T-helper 1 cell treated with Interleukin-12 subunit alpha and Interleukin-12 subunit beta and Interleukin-4 antibody, amounts not matched to agents 30 μg/mL and 1 μg/mL, for 36 hours (primary cell): Measurements from ENCODE around the gene RBKS.

Source experiments
- H3K27ac Mint-ChIP-seq: one replicate; pipeline ENCODE4 v1.8.0; 2021; ENCODE audit warnings: mild to moderate bottlenecking, mixed read lengths
- H3K27me3 Mint-ChIP-seq: one replicate; pipeline ENCODE4 v1.8.0; 2021; ENCODE audit warnings: low read depth, mixed read lengths
- H3K36me3 Mint-ChIP-seq: one replicate; pipeline ENCODE4 v1.8.0; 2021; ENCODE audit warnings: low read depth, mixed read lengths
- H3K4me1 Mint-ChIP-seq: one replicate; pipeline ENCODE4 v1.8.0; 2021; ENCODE audit warnings: low read depth, mixed read lengths
- H3K4me3 Mint-ChIP-seq: one replicate; pipeline ENCODE4 v1.8.0; 2021; ENCODE audit warnings: mild to moderate bottlenecking, moderate library complexity, mixed read lengths
- H3K9me3 Mint-ChIP-seq: one replicate; pipeline ENCODE4 v1.8.0; 2021; ENCODE audit warnings: mixed read lengths

The RBKS gene

DNA sequence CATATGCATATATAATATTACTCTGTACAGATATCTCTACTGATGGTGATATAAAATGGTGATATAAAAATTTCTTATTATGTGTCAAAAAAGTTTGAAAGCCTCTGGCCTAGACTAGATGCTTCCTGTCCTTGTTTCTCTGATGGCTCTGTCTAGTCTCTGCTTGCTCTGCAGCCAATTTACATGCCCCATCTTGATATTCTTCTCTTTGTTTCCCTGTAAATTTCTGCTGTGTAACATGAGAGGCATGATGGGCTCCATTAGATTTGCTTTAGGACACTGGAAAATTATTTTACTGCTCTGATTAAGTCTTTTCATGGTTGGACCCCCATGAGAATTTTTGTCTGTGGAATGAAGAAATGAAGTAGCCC is 24.6 kb upstream of the RBKS start:
- H3K4me3 Mint-ChIP-seq, result no peak overlapping the region
- no peak overlapping the region for H3K27ac Mint-ChIP-seq
- peaks cover 14% of the 10 kb centered on the region for H3K36me3 Mint-ChIP-seq
- H3K27me3 Mint-ChIP-seq, result no peaks in the 10 kb centered on the region
- H3K4me1 Mint-ChIP-seq, result peaks cover 6% of the 10 kb centered on the region
- no peaks in the 10 kb centered on the region for H3K9me3 Mint-ChIP-seq

DNA sequence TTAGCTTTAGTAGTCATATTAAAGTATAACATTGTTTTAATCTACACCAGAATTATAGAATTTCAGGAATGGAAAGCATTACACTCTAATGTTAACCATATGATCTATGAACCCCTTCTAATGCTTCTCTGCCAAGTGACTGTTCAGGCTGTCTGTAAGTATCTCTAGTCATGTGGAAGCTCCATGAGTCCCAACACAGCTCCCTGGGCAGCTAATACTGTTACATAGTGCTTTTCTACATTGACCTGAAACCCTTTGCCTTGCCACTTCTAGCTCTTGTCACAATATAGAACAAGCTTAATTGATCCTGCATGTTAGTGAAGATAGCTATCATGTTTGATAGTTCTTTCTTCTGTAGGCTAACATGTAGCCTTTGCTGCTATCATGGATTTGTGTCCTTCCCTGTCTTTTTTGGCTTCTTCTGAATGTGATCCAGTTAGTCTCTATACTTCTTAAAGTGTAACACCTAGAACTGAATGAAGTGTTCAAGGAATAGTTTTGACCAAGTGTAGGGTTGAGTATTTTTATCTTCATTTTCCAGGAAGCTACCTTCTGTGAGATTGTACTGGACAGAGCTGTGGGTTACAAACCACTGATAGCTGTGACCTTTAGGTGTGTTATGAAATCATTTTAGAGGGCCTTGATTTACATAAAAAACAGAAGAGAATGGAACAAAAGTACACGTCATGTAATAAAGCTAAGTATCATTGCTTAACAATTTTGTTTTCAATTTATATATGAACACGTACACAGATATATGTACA is 24.0 kb upstream of the RBKS start:
- H3K4me1 Mint-ChIP-seq, result peaks cover 10% of the 10 kb centered on the region
- no peak overlapping the region for H3K4me3 Mint-ChIP-seq
- H3K9me3 Mint-ChIP-seq, result no peaks in the 10 kb centered on the region
- peaks cover 18% of the 10 kb centered on the region for H3K36me3 Mint-ChIP-seq
- H3K27me3 Mint-ChIP-seq, result no peaks in the 10 kb centered on the region
- peak overlapping the region; percentile 17 for H3K27ac Mint-ChIP-seq

DNA sequence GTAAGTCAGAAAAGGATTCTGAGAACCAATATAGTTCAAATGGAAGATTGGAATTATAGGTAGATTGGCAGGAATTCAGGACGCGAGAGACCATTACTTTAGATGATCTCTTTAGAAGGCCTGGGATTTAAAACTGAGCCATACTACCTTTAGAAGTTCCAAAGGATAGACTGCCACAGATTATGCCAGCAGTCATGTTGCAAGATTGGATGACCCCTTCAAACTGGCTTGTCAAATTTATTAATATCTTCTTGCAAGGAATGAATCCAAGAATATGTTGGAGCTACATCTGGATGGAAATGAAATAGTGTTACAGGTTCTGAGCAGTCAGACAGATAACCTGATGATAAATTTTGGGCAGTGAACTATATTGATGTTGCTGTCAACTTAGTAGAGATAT is 22.3 kb upstream of the RBKS start:
- H3K27ac Mint-ChIP-seq, result no peak overlapping the region
- peaks cover 23% of the 10 kb centered on the region for H3K36me3 Mint-ChIP-seq
- peaks cover 17% of the 10 kb centered on the region for H3K4me1 Mint-ChIP-seq
- H3K9me3 Mint-ChIP-seq, result no peaks in the 10 kb centered on the region
- H3K27me3 Mint-ChIP-seq, result no peaks in the 10 kb centered on the region
- H3K4me3 Mint-ChIP-seq, result no peak overlapping the region

DNA sequence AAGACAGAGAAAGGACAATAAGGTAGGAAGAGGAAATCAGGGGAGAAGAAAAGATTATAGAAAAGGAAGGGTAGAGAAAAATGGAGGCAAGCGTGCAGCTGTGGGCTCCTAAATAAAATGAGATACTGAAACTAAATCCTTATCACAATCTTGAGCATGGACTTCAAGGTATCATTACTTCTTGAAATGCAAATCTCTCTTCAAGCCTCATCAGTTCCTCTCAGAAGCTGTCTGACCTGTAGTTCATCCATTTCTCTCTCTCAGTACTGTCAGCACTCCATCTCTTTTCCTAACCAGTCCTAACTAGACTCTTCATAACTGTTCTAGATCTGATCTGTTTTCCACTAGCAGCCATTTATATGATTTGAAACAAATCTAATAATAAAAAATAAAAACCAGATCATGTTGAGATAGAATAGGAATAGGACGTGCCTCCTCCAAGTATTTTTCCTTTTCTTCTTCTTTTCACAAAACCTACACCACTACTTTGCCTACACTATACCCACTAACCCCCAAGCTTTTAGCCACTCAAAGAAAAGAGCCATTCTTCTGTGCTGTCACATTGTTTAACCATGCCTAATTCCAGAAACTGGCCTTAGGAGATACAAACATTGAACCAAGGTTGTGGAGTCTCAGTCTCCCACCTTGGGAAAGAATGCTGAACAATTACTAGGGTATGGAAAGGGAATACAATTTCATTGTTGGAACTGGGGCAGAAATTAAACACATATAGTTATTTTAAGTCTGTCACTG is 21.4 kb upstream of the RBKS start:
- peaks cover 24% of the 10 kb centered on the region for H3K36me3 Mint-ChIP-seq
- H3K4me3 Mint-ChIP-seq, result no peak overlapping the region
- H3K27ac Mint-ChIP-seq, result no peak overlapping the region
- no peaks in the 10 kb centered on the region for H3K27me3 Mint-ChIP-seq
- H3K9me3 Mint-ChIP-seq, result no peaks in the 10 kb centered on the region
- H3K4me1 Mint-ChIP-seq, result peaks cover 17% of the 10 kb centered on the region

DNA sequence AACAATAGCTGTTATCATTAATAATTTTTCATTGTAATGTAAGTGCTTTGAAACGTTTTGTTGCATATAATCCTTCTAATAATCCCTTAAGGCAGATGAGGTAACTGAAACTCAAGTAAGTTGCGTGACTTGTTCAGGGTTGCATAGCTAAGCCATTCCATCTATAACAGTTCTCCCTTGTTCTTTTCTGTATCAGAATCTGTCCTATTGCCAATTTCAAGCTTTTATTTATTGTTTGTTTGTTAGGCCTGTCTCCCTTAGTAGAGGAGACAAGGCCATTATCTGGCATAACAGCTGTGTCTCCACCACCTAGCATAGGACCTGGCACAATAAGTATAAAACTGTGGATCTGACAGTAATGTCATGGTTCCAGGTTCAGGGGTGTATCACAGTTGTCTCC is 19.7 kb upstream of the RBKS start:
- no peak overlapping the region for H3K27ac Mint-ChIP-seq
- H3K9me3 Mint-ChIP-seq, result no peaks in the 10 kb centered on the region
- peaks cover 20% of the 10 kb centered on the region for H3K4me1 Mint-ChIP-seq
- no peaks in the 10 kb centered on the region for H3K27me3 Mint-ChIP-seq
- H3K36me3 Mint-ChIP-seq, result peaks cover 33% of the 10 kb centered on the region
- H3K4me3 Mint-ChIP-seq, result no peak overlapping the region

DNA sequence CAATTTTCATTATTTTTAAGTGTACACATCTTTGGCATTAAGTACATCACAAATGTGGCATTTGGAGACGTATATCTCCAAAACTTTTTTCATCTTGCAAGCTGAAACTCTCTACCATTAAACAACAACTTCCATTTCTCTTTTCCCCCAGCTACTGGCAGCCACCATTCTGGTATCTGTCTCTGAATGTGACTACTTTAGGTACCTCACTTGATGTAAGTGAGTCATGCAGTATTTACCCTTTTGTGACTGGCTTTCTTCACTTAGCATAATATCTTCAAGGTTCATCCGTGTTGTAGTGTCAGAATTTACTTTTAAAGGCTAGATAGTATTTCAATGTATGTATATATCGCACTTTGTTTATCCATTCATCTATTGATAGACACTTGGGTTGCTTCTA is 17.4 kb upstream of the RBKS start:
- no peak overlapping the region for H3K27ac Mint-ChIP-seq

DNA sequence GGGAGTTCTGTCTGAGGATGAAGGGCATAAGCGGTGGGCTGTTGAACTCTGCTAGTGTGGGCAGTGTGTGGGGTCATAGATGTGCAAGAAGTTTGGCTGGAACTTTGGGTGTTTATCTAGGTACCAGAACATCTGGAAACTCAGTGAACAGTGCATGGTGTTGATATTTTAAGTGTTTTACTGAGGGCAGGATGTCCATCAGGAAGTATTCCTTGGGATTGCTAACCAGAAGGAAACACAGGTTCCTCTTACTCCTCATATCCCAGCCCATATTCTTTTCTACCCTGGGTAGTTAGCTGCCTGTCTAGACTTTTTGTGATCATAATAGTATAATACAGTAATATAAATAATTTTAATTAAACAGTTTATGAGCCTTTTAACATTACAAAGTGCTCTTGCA is 15.9 kb upstream of the RBKS start:
- Mint-ChIP-seq H3K4me1 (peaks cover 32% of the 10 kb centered on the region), H3K27ac (no peak overlapping the region)

More for the DNA sequence above, 17.4 kb upstream of the RBKS start:
- H3K4me3 Mint-ChIP-seq, result no peak overlapping the region
- H3K36me3 Mint-ChIP-seq, result peaks cover 47% of the 10 kb centered on the region
- no peaks in the 10 kb centered on the region for H3K27me3 Mint-ChIP-seq
- H3K9me3 Mint-ChIP-seq, result no peaks in the 10 kb centered on the region
- H3K4me1 Mint-ChIP-seq, result peaks cover 29% of the 10 kb centered on the region

DNA sequence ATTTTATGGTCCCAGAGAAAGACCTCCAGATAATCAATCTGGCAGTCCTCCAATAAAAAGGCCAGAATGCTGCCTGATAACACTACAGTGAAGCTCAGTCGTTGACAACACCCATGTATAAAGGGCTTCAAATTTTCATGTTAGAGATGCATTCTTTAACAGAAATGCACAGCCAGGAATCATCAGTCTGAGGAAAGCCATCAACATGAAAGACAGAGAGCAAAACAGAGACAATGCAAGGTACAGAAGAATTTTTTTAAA is 14.1 kb upstream of the RBKS start:
- Mint-ChIP-seq H3K9me3 (no peaks in the 10 kb centered on the region), H3K27ac (no peak overlapping the region), H3K4me3 (no peak overlapping the region), H3K36me3 (peaks cover 41% of the 10 kb centered on the region), H3K4me1 (peaks cover 29% of the 10 kb centered on the region), H3K27me3 (no peaks in the 10 kb centered on the region)

More for the DNA sequence above, 15.9 kb upstream of the RBKS start:
- H3K4me3 Mint-ChIP-seq, result no peak overlapping the region
- H3K36me3 Mint-ChIP-seq, result peaks cover 49% of the 10 kb centered on the region
- no peaks in the 10 kb centered on the region for H3K9me3 Mint-ChIP-seq
- no peaks in the 10 kb centered on the region for H3K27me3 Mint-ChIP-seq

DNA sequence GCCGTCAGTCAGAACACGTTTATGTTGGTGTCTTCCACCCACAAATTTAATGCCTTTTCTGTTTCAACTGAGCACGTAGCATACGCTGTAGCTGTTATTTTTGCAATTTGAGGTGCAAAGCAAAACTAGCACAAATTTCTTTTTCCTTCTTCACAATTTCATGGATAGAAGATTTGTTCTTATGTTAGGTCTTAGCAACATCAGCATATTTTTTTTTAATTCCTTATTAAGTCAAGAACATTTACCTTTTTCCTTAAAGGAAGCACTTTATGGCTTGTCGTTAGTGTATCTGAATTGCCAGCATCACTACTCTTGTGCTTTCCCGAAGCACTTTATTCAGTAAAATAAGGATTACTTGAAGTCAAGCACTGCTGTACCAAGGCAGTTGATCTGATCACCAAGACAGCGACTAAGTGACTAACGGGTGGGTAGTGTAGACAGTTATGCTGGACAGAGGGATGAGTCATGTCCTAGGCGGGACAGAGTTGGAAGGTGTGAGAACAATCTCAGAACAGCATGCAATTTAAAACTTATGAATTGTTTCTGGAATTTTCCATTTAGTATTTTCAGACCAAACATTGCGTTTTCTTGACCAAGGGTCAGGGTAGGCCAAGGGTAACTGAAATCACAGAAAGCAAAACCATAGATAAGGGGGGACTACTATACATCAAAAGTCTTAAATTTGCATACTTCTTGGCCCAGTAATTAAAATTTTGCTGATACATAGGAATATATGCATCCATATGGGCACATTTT is 13.6 kb upstream of the RBKS start:
- Mint-ChIP-seq H3K4me3 (no peak overlapping the region), H3K36me3 (peaks cover 39% of the 10 kb centered on the region), H3K27ac (no peak overlapping the region), H3K27me3 (no peaks in the 10 kb centered on the region), H3K4me1 (peaks cover 27% of the 10 kb centered on the region), H3K9me3 (no peaks in the 10 kb centered on the region)

DNA sequence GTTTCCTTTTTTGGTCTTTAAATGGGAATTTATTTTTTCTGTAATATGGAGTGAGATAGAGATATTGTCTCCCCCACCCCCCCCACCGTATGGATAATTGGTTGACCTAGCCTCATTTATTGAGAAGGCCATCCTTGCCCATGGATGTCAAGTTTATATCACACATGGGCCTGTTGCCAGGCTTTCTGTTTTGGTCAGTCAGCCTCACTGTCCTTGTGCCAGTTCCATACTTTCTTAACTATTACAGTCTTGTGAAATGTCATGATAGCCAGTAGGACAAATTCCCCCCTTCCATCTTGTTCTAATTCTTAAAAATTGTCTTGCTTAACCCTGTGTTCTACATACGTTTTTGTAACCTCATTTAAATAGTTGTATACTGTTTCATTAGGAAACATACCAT is 12.8 kb upstream of the RBKS start:
- Mint-ChIP-seq H3K27me3 (no peaks in the 10 kb centered on the region), H3K4me1 (peaks cover 29% of the 10 kb centered on the region), H3K9me3 (no peaks in the 10 kb centered on the region), H3K27ac (no peak overlapping the region), H3K36me3 (peaks cover 42% of the 10 kb centered on the region), H3K4me3 (no peak overlapping the region)

DNA sequence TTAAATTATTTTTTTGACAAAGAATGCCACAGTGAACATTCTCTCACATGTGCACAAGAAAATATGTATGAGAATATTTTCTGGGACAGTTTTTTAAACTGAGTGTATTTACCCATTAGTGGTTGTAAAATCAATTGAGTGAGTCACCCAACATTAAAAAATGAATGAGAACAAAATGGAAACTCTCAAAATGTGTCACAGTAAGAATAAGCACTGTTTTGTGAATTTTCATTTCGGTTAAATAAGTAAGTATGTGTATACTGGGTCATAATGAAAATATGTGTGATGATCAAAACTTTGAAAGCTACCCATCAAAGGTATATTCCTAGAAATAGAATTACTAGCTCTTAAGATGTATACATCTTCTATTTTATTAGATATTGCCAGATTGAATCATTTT is 11.9 kb upstream of the RBKS start:
- Mint-ChIP-seq H3K4me3 (no peak overlapping the region), H3K9me3 (no peaks in the 10 kb centered on the region), H3K4me1 (peaks cover 35% of the 10 kb centered on the region), H3K36me3 (peaks cover 47% of the 10 kb centered on the region), H3K27me3 (no peaks in the 10 kb centered on the region), H3K27ac (no peak overlapping the region)

DNA sequence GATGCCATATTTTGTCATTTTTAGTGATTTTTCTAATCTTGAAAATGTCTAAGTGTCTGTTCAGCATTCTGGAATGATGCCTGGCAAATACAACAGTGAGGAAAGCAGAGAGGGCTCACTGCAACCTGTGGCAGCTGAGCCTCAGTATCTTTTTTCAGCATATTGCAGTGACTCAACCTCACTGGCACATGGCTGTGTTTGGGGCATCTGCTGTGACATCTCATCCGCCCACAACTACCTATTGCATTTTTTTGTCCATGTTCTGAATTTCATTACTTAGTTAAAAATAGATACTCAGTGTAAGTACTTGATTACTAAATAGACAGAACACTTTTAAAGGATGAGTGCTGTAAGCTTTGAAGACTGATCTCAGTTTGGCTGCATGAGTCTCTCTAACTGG is 11.0 kb upstream of the RBKS start:
- no peak overlapping the region for H3K4me3 Mint-ChIP-seq
- H3K27ac Mint-ChIP-seq, result no peak overlapping the region
- H3K36me3 Mint-ChIP-seq, result peaks cover 52% of the 10 kb centered on the region
- H3K27me3 Mint-ChIP-seq, result no peaks in the 10 kb centered on the region
- no peaks in the 10 kb centered on the region for H3K9me3 Mint-ChIP-seq
- peaks cover 38% of the 10 kb centered on the region for H3K4me1 Mint-ChIP-seq

DNA sequence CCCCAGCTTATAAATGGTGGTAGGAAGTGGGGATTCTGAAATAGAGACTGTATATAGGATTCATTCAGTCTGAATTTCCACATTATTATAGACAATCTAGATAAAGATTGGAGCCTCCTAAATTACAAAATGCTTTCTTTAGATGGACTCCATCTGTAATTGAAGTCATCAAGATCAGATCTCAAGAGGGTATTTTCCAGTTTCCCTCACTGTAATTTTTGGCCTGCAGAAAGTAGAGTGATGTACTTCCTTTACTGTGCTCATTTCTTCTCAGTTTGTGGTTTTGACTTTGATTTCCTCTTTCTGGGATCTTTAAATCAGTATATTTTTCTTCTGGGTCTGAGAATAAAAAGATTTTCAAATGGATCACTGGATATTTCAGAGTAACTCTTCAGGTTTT is 7.5 kb upstream of the RBKS start:
- H3K4me1 Mint-ChIP-seq, result peaks cover 32% of the 10 kb centered on the region
- H3K9me3 Mint-ChIP-seq, result no peaks in the 10 kb centered on the region
- H3K4me3 Mint-ChIP-seq, result peak overlapping the region; percentile 12
- peaks cover 51% of the 10 kb centered on the region for H3K36me3 Mint-ChIP-seq
- H3K27me3 Mint-ChIP-seq, result no peaks in the 10 kb centered on the region
- H3K27ac Mint-ChIP-seq, result peak overlapping the region; percentile 57

DNA sequence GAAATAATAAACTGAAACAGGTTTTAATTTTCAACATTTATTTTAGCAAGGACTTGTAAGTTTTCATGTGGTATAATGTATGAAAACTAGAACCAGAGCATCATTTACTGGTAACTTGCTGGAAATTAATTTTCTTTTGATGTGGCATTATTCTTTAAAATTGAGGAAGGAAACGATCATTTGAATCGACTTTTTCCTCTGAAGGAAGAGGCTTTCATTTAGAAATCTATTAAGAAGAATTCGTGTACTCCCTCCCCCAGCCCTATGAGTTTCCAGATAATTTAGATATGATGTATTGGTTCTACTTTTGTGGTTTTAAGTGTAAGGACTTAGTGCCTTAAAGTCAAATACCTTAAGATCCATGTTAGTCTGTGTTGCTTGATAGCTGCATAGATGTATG is 2.8 kb upstream of the RBKS start:
- H3K36me3 Mint-ChIP-seq, result peaks cover 45% of the 10 kb centered on the region
- H3K4me3 Mint-ChIP-seq, result no peak overlapping the region
- peaks cover 5% of the 10 kb centered on the region for H3K27me3 Mint-ChIP-seq
- peaks cover 52% of the 10 kb centered on the region for H3K4me1 Mint-ChIP-seq
- H3K9me3 Mint-ChIP-seq, result no peaks in the 10 kb centered on the region
- H3K27ac Mint-ChIP-seq, result no peak overlapping the region

DNA sequence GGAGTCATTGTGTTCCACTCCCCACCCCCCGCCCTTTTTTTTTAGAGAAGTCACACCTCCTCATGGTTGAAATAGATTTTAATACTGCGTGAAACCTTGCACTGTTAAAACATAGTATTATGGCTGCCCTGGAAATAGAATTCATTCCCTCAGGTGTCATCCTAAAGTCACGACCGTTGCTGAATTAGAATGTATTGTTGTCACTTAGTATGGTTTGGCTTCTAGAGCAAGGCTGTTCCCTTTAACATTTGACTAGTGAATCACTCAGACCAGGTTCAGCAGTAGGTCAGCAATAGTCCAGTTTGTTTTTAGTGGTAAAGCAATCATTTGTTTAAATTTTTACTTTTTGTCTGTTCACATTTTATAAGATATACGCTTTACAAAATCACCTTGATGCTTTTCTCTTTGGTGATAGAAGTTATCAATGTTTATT is 1.5 kb upstream of the RBKS start:
- H3K27ac Mint-ChIP-seq, result peak overlapping the region; percentile 99
- peaks cover 39% of the 10 kb centered on the region for H3K4me1 Mint-ChIP-seq
- H3K4me3 Mint-ChIP-seq, result peak overlapping the region; percentile 94
- H3K9me3 Mint-ChIP-seq, result no peaks in the 10 kb centered on the region
- H3K36me3 Mint-ChIP-seq, result peaks cover 32% of the 10 kb centered on the region
- peaks cover 5% of the 10 kb centered on the region for H3K27me3 Mint-ChIP-seq
